ENCODE results near the gene NET1.

The NET1 gene

DNA sequence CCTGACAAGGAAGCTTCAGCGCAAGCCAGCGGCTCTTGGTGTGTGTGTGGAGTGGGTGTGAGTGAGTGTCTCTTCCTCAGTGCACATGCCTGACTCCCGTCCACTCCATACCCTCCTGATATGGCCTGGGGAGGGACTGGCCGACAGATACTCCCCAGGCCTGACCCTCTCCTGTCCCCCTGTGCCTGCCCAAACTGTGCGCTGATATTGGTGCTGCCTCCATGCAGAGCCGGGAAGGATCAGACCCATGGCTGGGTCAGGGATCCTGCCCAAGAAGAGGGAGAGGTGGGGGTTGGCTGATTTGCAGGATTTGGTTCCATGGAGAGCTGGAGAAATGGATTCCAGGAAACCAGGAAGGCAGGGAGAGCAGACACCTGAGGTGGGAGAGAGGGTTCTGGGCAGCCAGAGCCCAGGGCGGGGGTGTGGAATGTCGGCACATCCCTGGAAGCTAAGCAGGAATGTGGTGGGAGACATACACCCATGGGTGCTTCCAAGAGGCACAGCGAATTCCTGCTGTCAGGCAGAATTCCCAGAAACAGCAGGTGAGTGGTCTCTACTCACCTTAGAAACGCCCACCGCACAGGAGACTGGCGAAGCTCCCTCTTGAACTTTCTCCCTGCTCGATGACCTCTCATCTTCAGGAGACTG is 80.7 kb downstream of the NET1 start:
- H3K4me3 Mint-ChIP-seq = no peak overlapping the region
- peaks cover 3% of the 10 kb centered on the region for H3K27me3 Mint-ChIP-seq
- peaks cover 10% of the 10 kb centered on the region for H3K4me1 Mint-ChIP-seq (ENCODE audit: low read depth)
- H3K9me3 Mint-ChIP-seq = peaks cover 12% of the 10 kb centered on the region
- H3K27ac Mint-ChIP-seq = no peak overlapping the region
- intact Hi-C loops (cut with micrococcal nuclease) = no loop called here
- H3K36me3 Mint-ChIP-seq (ENCODE audit: low read depth) = no peaks in the 10 kb centered on the region

- Mint-ChIP-seq H3K4me3 (no peak overlapping the region), H3K4me1 (ENCODE audit: low read depth) (peaks cover 10% of the 10 kb centered on the region), H3K36me3 (ENCODE audit: low read depth) (no peaks in the 10 kb centered on the region), H3K27ac (no peak overlapping the region), H3K9me3 (peaks cover 12% of the 10 kb centered on the region), H3K27me3 (peaks cover under 1% of the 10 kb centered on the region)
- intact Hi-C loops (cut with micrococcal nuclease) = no loop called here
These were observed 81.3 kb downstream of the NET1 start for GRCh38 chr10:5493691-5494090.

DNA sequence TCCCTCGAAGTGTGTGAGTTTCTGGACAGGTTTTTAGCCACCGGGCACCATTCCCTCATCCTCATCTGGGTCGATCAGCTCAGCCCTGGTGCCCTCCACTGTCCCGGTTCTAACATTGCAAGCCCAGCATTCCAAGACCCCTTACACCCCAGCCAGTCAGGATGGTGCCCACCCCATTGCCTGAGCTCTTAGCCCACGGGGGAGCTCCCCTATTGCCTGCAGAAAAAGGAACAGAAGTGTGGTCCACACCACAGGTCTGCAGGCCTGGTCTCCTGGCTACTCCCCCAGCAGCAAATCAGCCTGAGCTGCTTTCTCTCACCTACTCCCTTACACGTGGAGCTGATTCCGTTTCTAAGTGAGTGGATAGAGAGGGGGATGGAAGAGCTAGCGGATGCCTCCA is 82.3 kb downstream of the NET1 start:
- Mint-ChIP-seq H3K27ac (no peak overlapping the region), H3K27me3 (peaks cover 2% of the 10 kb centered on the region), H3K4me1 (ENCODE audit: low read depth) (peaks cover 10% of the 10 kb centered on the region), H3K36me3 (ENCODE audit: low read depth) (no peaks in the 10 kb centered on the region), H3K4me3 (no peak overlapping the region), H3K9me3 (peaks cover 12% of the 10 kb centered on the region)
- intact Hi-C loops (cut with micrococcal nuclease) = no loop called here

- Mint-ChIP-seq H3K27me3 (peaks cover 11% of the 10 kb centered on the region), H3K4me1 (ENCODE audit: low read depth) (peaks cover under 1% of the 10 kb centered on the region), H3K27ac (no peak overlapping the region), H3K4me3 (no peak overlapping the region), H3K9me3 (peaks cover 12% of the 10 kb centered on the region), H3K36me3 (ENCODE audit: low read depth) (no peaks in the 10 kb centered on the region)
- intact Hi-C loops (cut with micrococcal nuclease) = no loop called here
These were observed 84.2 kb downstream of the NET1 start for GRCh38 chr10:5496261-5497250.

DNA sequence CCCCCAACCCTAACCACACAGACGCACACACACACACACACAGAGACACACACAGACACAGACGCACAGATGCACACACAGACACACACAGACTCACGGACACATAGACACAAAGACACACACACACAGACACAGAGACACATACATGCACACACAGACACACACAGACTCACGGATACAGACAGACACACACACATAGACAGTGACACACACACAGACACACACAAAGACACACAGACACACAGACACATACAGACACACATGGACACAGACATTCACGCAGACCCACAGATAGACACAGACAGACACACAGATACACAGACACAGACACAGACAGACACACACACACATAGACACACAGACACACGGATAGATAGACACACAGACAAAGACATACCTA is 84.9 kb downstream of the NET1 start:
- H3K4me3 Mint-ChIP-seq = no peak overlapping the region
- H3K27ac Mint-ChIP-seq = no peak overlapping the region
- H3K9me3 Mint-ChIP-seq = peaks cover 8% of the 10 kb centered on the region
- no peaks in the 10 kb centered on the region for H3K36me3 Mint-ChIP-seq (ENCODE audit: low read depth)
- peaks cover 11% of the 10 kb centered on the region for H3K27me3 Mint-ChIP-seq
- intact Hi-C loops (cut with micrococcal nuclease) = no loop called here
- no peaks in the 10 kb centered on the region for H3K4me1 Mint-ChIP-seq (ENCODE audit: low read depth)

GRCh38 chr10:5497948-5498730 is 85.8 kb downstream of the NET1 start:
- H3K4me3 Mint-ChIP-seq = no peak overlapping the region
- peaks cover 18% of the 10 kb centered on the region for H3K27me3 Mint-ChIP-seq
- no peaks in the 10 kb centered on the region for H3K4me1 Mint-ChIP-seq (ENCODE audit: low read depth)
- H3K27ac Mint-ChIP-seq = no peak overlapping the region
- intact Hi-C loops (cut with micrococcal nuclease) = no loop called here
- no peaks in the 10 kb centered on the region for H3K9me3 Mint-ChIP-seq
- H3K36me3 Mint-ChIP-seq (ENCODE audit: low read depth) = no peaks in the 10 kb centered on the region

DNA sequence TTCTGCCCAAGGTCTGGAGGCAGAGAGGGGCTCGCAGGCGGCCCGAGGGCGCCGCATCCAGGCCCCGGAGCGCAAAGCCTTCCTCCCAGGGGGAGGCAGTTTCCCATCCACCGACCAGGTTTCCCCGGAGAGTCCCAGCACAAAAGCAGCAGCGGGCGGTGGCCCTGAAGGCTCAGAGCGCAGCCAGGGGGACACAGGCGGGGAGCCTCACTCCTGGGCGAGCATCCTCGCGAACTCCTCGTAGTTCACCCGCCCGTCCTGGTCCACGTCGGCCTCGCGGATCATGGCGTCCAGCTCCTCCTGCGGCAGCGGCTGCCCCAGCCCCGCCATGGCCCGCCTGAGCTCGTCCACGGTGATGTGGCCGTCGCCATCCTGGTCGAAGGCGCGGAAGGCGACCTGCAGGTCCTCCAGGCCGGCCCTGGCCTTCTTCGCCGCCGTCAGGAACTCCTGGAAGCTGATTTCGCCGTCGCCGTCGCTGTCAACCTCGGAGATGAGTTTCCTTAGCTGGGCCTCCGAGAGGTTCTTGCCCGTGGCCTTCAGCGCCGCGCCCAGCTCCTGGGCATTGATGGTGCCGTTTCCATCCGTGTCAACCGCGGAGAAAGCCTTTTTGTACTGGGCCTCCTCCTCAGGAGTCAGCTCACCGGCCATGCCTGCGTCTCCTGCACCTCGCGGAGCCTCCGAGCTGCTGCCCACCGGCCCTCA is 86.6 kb downstream of the NET1 start:
- H3K4me1 Mint-ChIP-seq (ENCODE audit: low read depth) = no peaks in the 10 kb centered on the region
- no peak overlapping the region for H3K27ac Mint-ChIP-seq
- intact Hi-C loops (cut with micrococcal nuclease) = no loop called here
- H3K36me3 Mint-ChIP-seq (ENCODE audit: low read depth) = no peaks in the 10 kb centered on the region
- H3K27me3 Mint-ChIP-seq = peaks cover 18% of the 10 kb centered on the region
- H3K4me3 Mint-ChIP-seq = no peak overlapping the region
- no peaks in the 10 kb centered on the region for H3K9me3 Mint-ChIP-seq

DNA sequence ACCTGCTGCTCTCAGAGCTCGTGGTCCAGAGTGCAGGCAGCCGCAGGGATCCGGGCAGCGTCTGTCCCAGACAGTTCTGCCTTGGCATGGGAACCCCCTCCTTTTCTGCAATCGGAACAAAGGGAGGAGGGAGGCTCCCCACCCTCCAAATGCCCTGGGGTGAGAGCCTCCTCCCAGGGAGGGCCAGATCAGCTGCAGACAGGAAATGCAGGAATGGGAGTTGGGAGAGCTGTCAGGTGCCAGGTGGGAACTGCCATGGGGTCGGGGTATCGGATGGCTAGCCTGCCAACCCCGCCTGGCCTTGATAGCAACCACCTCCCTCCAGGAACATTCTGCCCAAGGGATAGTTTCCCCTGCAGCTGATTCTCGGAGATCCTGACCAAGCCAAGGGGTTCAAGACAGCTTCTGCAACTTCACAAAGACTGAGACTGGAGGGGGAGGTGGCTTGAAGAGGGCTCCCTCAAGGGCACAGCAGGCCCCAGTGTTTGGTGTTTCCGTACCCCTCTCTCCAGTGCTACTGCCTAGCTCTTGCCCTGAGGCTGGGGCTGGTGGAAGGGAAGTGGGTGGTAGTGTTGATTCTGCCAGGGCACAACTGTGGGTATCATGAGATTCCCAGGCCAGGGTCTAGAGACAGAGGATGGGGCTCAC is 87.3 kb downstream of the NET1 start, which contains the start of gene CALML5:
TSS of gene CALML5 (minus strand) at position 78 of the 648 bp plus-strand sequence. CDS start 132 bp downstream, outside the sequence.
- Mint-ChIP-seq H3K27ac (no peak within 1 kb of the TSS), H3K4me1 (ENCODE audit: low read depth) (no peaks in the 10 kb centered on the region), H3K36me3 (ENCODE audit: low read depth) (no peaks in the 10 kb centered on the region), H3K9me3 (no peaks in the 10 kb centered on the region), H3K4me3 (no peak within 1 kb of the TSS), H3K27me3 (peaks cover 22% of the 10 kb centered on the region)
- intact Hi-C loops (cut with micrococcal nuclease) = no loop called here

DNA sequence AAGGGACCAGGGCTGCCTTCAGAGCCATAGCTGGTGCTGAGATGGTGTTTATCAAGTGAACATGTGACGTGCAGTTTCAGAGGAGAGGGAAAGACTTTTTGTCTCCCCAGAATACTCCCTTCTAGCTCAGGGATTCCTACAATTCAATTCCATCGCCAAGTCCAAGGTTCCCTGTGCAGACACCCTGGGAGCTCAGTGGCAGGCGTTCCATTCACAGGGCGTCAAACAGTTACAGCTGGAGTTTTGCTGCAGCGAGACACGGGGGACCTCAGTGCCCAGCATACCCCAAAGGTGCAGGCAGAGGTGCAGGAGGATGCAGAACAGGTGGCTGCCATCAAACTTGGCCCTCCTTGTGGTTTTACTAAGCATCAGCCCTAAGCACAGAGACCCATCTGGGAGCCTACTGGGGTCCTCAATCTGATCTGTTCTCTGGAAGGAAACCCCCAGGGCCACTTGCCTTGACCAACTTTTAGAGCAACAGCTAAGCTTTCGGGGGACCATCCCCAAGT is 87.9 kb downstream of the NET1 start:
- Mint-ChIP-seq H3K27ac (no peak overlapping the region), H3K4me1 (ENCODE audit: low read depth) (no peaks in the 10 kb centered on the region), H3K4me3 (no peak overlapping the region), H3K9me3 (no peaks in the 10 kb centered on the region), H3K27me3 (peaks cover 24% of the 10 kb centered on the region), H3K36me3 (ENCODE audit: low read depth) (no peaks in the 10 kb centered on the region)
- intact Hi-C loops (cut with micrococcal nuclease) = no loop called here

DNA sequence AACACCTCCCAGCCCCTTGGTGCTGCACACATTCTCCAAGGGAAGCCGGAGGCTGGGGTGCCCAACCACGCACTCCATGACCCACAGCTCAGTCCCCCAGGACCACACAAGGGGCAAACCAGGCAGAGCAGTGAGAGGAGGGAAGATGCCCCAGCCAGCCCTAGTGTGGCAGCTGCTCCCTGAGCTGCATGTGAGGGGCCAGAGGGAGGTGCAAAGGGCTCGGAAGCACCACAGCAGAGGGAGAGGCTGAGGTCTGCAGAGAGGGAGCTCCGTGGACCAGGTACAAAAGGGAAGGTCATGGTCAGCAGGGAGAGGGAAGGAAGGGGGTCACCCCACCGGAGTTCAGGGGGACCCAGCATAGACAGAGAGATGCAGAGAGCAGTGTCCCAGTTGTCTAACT is 88.6 kb downstream of the NET1 start:
- H3K4me3 Mint-ChIP-seq = no peak overlapping the region
- H3K9me3 Mint-ChIP-seq = no peaks in the 10 kb centered on the region
- peaks cover 26% of the 10 kb centered on the region for H3K27me3 Mint-ChIP-seq
- intact Hi-C loops (cut with micrococcal nuclease) = no loop called here
- no peak overlapping the region for H3K27ac Mint-ChIP-seq
- H3K36me3 Mint-ChIP-seq (ENCODE audit: low read depth) = no peaks in the 10 kb centered on the region
- no peaks in the 10 kb centered on the region for H3K4me1 Mint-ChIP-seq (ENCODE audit: low read depth)

DNA sequence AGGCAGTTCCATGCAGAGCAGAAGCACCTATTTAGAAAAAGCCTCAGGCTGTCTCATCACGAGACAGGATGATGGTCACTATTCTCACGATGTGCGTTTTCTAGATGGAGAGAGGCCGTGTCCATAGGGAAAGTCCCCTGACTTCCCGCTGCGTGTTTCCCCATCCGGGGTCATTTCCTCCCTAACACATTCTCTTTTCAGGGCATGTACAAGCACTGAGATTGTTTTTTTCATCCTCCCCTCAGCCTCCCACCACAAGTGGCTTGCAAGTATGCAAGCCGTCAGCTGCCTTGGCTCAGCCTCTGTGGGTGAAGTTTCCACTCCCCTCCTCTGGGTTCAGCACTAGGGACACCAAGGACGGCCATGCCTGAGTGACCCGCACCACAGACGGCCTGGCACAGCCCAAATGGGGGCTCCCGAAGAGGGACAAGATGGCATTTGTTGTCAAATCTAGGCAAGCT is 89.7 kb downstream of the NET1 start:
- Mint-ChIP-seq H3K4me1 (ENCODE audit: low read depth) (no peaks in the 10 kb centered on the region), H3K27ac (no peak overlapping the region), H3K9me3 (no peaks in the 10 kb centered on the region), H3K27me3 (peaks cover 29% of the 10 kb centered on the region), H3K36me3 (ENCODE audit: low read depth) (no peaks in the 10 kb centered on the region), H3K4me3 (no peak overlapping the region)
- intact Hi-C loops (cut with micrococcal nuclease) = no loop called here

GRCh38 chr10:5502571-5503476 is 90.5 kb downstream of the NET1 start:
- no peak overlapping the region for H3K4me3 Mint-ChIP-seq
- H3K36me3 Mint-ChIP-seq (ENCODE audit: low read depth) = no peaks in the 10 kb centered on the region
- H3K9me3 Mint-ChIP-seq = no peaks in the 10 kb centered on the region
- no peaks in the 10 kb centered on the region for H3K4me1 Mint-ChIP-seq (ENCODE audit: low read depth)
- H3K27ac Mint-ChIP-seq = no peak overlapping the region
- intact Hi-C loops (cut with micrococcal nuclease) = no loop called here
- peaks cover 29% of the 10 kb centered on the region for H3K27me3 Mint-ChIP-seq

Measured in dendritic cell treated with granulocyte-macrophage colony-stimulating factor and Interleukin-4, amounts not matched to agents 40 ng/mL and 50 ng/mL, for 4 days (primary cell).